ENCODE data around the gene TJP1.

TJP1 gene

GRCh38 chr15:29682361-29682760 is 139.9 kb downstream of the TJP1 start:
- H2BK12ac ChIP-seq (ENCODE audit: low read length): no peak overlapping the region
- WGBS (ENCODE audit: extremely low coverage, insufficient coverage, insufficient read length): no CpG with 5 or more reads among the region's 4 CpGs
- no peak overlapping the region for H4K8ac ChIP-seq (ENCODE audit: low read depth, low read length)
- H3K9me3 ChIP-seq (ENCODE audit: insufficient read depth, low read depth, low read length): peaks cover 3% of the 10 kb centered on the region
- H3K36me3 ChIP-seq (ENCODE audit: control insufficient read depth in 1 of 2, insufficient read depth in 2 of 2, low read length in 2 of 2): no peaks in the 10 kb centered on the region
- H3K4me3 ChIP-seq (ENCODE audit: low read depth, low read length): no peak overlapping the region
- no peak overlapping the region for H3K18ac ChIP-seq (ENCODE audit: low read length)
- no peak overlapping the region for H3K14ac ChIP-seq (ENCODE audit: low read length)
- no peak overlapping the region for H2AFZ ChIP-seq (ENCODE audit: insufficient read depth, low read length, poor library complexity)
- no peak overlapping the region for H3K9ac ChIP-seq (ENCODE audit: low read length)
- H3K4ac ChIP-seq (ENCODE audit: low read depth, low read length): no peak overlapping the region
- no peak overlapping the region for H3K27ac ChIP-seq (ENCODE audit: low read depth, low read length)
- no peak overlapping the region for H2BK5ac ChIP-seq (ENCODE audit: low read depth, low read length, poor library complexity)
- no peak overlapping the region for H3K4me2 ChIP-seq (ENCODE audit: low read length)
- no peak overlapping the region for H4K91ac ChIP-seq (ENCODE audit: low read depth, low read length)
- no peak overlapping the region for H2AK5ac ChIP-seq (ENCODE audit: low read length)
- H3K79me2 ChIP-seq (ENCODE audit: control insufficient read depth, insufficient read depth, low read length, poor library complexity): no peaks in the 10 kb centered on the region
- no peak overlapping the region for H3K23ac ChIP-seq (ENCODE audit: low read length)
- H4K12ac ChIP-seq (ENCODE audit: low read depth, low read length): no peak overlapping the region
- DNase-seq: no peak
- H3K27me3 ChIP-seq (ENCODE audit: insufficient read depth, low read length): no peaks in the 10 kb centered on the region
- no peak overlapping the region for H2BK120ac ChIP-seq (ENCODE audit: insufficient read depth, low read length, poor library complexity)
- H3K79me1 ChIP-seq (ENCODE audit: low read length): no peaks in the 10 kb centered on the region
- H3K4me1 ChIP-seq (ENCODE audit: control insufficient read depth in 1 of 2, insufficient read depth in 2 of 2, low read length in 2 of 2): no peaks in the 10 kb centered on the region

DNA sequence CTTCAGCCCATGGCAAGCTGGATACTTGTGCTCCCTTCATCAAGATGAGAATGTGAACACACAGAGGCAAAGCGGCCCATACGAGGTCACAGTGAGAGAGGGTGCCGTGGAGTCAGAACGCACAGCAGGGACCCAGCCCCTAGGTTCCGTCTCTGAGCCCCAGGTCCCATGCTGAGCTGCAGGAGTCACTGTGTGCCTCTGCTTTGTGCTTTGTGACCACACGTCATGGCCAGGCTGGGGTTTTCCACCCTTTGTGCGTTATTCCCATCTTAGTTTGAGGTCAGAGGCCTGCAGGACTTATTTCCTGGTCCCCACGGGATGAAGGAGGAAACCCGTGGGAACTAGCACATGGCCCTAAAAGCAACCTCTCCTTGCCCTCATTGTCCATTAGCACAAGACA is 140.3 kb downstream of the TJP1 start:
- H2AK5ac ChIP-seq (ENCODE audit: low read length): no peak overlapping the region
- H3K14ac ChIP-seq (ENCODE audit: low read length): no peak overlapping the region
- no peak overlapping the region for H2BK12ac ChIP-seq (ENCODE audit: low read length)
- H3K36me3 ChIP-seq (ENCODE audit: control insufficient read depth in 1 of 2, insufficient read depth in 2 of 2, low read length in 2 of 2): no peaks in the 10 kb centered on the region
- no CpG with 5 or more reads among the region's 9 CpGs for WGBS (ENCODE audit: extremely low coverage, insufficient coverage, insufficient read length)
- H2BK5ac ChIP-seq (ENCODE audit: low read depth, low read length, poor library complexity): no peak overlapping the region
- no peaks in the 10 kb centered on the region for H3K27me3 ChIP-seq (ENCODE audit: insufficient read depth, low read length)
- H4K91ac ChIP-seq (ENCODE audit: low read depth, low read length): no peak overlapping the region
- no peak overlapping the region for H3K4ac ChIP-seq (ENCODE audit: low read depth, low read length)
- peaks cover 3% of the 10 kb centered on the region for H3K9me3 ChIP-seq (ENCODE audit: insufficient read depth, low read depth, low read length)
- no peak overlapping the region for H3K23ac ChIP-seq (ENCODE audit: low read length)
- no peaks in the 10 kb centered on the region for H3K79me1 ChIP-seq (ENCODE audit: low read length)
- H3K9ac ChIP-seq (ENCODE audit: low read length): no peak overlapping the region
- H4K8ac ChIP-seq (ENCODE audit: low read depth, low read length): no peak overlapping the region
- no peak for DNase-seq
- no peak overlapping the region for H3K18ac ChIP-seq (ENCODE audit: low read length)
- no peaks in the 10 kb centered on the region for H3K79me2 ChIP-seq (ENCODE audit: control insufficient read depth, insufficient read depth, low read length, poor library complexity)
- no peak overlapping the region for H4K12ac ChIP-seq (ENCODE audit: low read depth, low read length)
- H3K4me2 ChIP-seq (ENCODE audit: low read length): no peak overlapping the region
- no peak overlapping the region for H2BK120ac ChIP-seq (ENCODE audit: insufficient read depth, low read length, poor library complexity)
- H3K27ac ChIP-seq (ENCODE audit: low read depth, low read length): no peak overlapping the region
- no peaks in the 10 kb centered on the region for H3K4me1 ChIP-seq (ENCODE audit: control insufficient read depth in 1 of 2, insufficient read depth in 2 of 2, low read length in 2 of 2)
- no peak overlapping the region for H2AFZ ChIP-seq (ENCODE audit: insufficient read depth, low read length, poor library complexity)
- no peak overlapping the region for H3K4me3 ChIP-seq (ENCODE audit: low read depth, low read length)

DNA sequence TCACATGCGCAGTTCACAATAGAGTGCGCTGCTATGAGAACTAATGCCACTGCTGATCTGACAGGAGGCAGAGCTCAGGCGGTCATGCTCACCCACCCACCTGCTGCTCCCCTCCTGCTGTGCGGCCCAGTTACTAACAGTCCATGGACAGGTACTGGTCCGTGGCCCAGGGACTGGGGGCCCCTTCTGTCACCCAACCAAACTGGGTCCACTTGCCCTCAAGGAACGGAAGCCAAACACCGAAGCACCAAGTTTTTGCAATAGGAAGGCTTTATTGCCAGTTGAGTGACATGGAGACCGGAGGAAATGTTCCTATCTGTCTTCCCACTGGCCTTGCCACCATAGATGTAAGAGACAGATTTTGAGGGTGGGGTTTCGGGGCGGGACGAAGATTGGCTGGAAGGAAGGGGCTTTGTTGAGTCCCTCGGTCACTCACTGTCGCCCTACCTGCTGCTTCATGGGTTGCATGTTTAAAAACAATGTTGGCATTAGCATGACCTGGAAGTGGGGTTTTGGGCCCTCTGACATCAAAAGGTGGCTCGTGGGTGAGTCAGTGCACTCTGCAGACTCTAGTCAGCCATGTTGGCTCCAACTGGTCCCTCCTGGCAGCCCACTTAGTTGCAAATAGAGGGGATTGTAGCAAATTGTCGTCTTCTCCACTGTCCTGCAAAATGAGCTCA is 141.0 kb downstream of the TJP1 start:
- H3K79me2 ChIP-seq (ENCODE audit: control insufficient read depth, insufficient read depth, low read length, poor library complexity): no peaks in the 10 kb centered on the region
- H3K27me3 ChIP-seq (ENCODE audit: insufficient read depth, low read length): no peaks in the 10 kb centered on the region
- no peak overlapping the region for H4K8ac ChIP-seq (ENCODE audit: low read depth, low read length)
- H3K36me3 ChIP-seq (ENCODE audit: control insufficient read depth in 1 of 2, insufficient read depth in 2 of 2, low read length in 2 of 2): no peaks in the 10 kb centered on the region
- H3K18ac ChIP-seq (ENCODE audit: low read length): no peak overlapping the region
- H3K79me1 ChIP-seq (ENCODE audit: low read length): no peaks in the 10 kb centered on the region
- H2AFZ ChIP-seq (ENCODE audit: insufficient read depth, low read length, poor library complexity): no peak overlapping the region
- H3K4ac ChIP-seq (ENCODE audit: low read depth, low read length): no peak overlapping the region
- no peak overlapping the region for H3K27ac ChIP-seq (ENCODE audit: low read depth, low read length)
- no peaks in the 10 kb centered on the region for H3K4me1 ChIP-seq (ENCODE audit: control insufficient read depth in 1 of 2, insufficient read depth in 2 of 2, low read length in 2 of 2)
- H2BK5ac ChIP-seq (ENCODE audit: low read depth, low read length, poor library complexity): no peak overlapping the region
- no peak overlapping the region for H3K4me2 ChIP-seq (ENCODE audit: low read length)
- H3K14ac ChIP-seq (ENCODE audit: low read length): no peak overlapping the region
- no peak overlapping the region for H4K12ac ChIP-seq (ENCODE audit: low read depth, low read length)
- H2BK120ac ChIP-seq (ENCODE audit: insufficient read depth, low read length, poor library complexity): no peak overlapping the region
- no peak overlapping the region for H3K9ac ChIP-seq (ENCODE audit: low read length)
- no peak overlapping the region for H4K91ac ChIP-seq (ENCODE audit: low read depth, low read length)
- no peak overlapping the region for H2BK12ac ChIP-seq (ENCODE audit: low read length)
- peaks cover 3% of the 10 kb centered on the region for H3K9me3 ChIP-seq (ENCODE audit: insufficient read depth, low read depth, low read length)
- no CpG with 5 or more reads among the region's 15 CpGs for WGBS (ENCODE audit: extremely low coverage, insufficient coverage, insufficient read length)
- H3K4me3 ChIP-seq (ENCODE audit: low read depth, low read length): peak overlapping the region; percentile 30
- H3K23ac ChIP-seq (ENCODE audit: low read length): no peak overlapping the region
- DNase-seq: no peak
- H2AK5ac ChIP-seq (ENCODE audit: low read length): no peak overlapping the region

DNA sequence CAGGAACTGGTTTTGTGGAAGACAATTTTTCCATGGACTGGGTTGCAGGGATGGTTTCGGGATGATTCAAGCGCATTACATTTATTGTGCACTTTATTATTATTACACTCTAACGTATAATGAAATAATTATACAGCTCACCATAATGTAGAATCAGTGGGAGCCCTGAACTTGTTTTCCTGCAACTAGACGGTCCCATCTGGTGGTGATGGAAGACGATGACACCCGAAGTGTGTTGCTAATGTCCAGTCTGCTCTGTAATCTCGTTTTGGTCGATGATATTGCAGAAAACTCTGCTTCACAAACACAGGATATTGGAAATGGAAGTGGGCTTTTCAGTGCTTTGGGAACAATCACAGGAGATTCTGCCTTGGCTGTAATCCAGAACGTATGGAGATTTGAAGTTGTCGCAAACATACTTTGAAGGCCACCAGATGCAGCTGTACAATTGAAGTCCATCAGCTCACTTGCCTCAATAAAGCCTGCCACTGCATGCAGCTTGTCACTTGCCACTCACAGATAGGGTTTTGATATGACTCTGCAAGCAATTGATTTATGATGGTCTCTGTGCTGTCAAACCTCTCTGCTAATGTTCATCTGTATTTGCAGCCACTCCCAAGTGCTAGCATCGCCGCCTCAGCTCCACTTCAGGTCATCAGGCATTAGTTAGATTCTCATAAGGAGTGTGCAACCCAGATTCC is 141.7 kb downstream of the TJP1 start:
- no peak overlapping the region for H3K14ac ChIP-seq (ENCODE audit: low read length)
- H4K12ac ChIP-seq (ENCODE audit: low read depth, low read length): no peak overlapping the region
- no peak overlapping the region for H3K18ac ChIP-seq (ENCODE audit: low read length)
- peaks cover 3% of the 10 kb centered on the region for H3K9me3 ChIP-seq (ENCODE audit: insufficient read depth, low read depth, low read length)
- peak overlapping the region; percentile 30 for H3K4me3 ChIP-seq (ENCODE audit: low read depth, low read length)
- H2BK5ac ChIP-seq (ENCODE audit: low read depth, low read length, poor library complexity): no peak overlapping the region
- H3K79me1 ChIP-seq (ENCODE audit: low read length): no peaks in the 10 kb centered on the region
- H2AK5ac ChIP-seq (ENCODE audit: low read length): no peak overlapping the region
- H3K79me2 ChIP-seq (ENCODE audit: control insufficient read depth, insufficient read depth, low read length, poor library complexity): no peaks in the 10 kb centered on the region
- peaks cover 3% of the 10 kb centered on the region for H3K27me3 ChIP-seq (ENCODE audit: insufficient read depth, low read length)
- H3K4ac ChIP-seq (ENCODE audit: low read depth, low read length): no peak overlapping the region
- H3K23ac ChIP-seq (ENCODE audit: low read length): no peak overlapping the region
- H3K36me3 ChIP-seq (ENCODE audit: control insufficient read depth in 1 of 2, insufficient read depth in 2 of 2, low read length in 2 of 2): no peaks in the 10 kb centered on the region
- H3K27ac ChIP-seq (ENCODE audit: low read depth, low read length): no peak overlapping the region
- no peak overlapping the region for H4K91ac ChIP-seq (ENCODE audit: low read depth, low read length)
- no peak overlapping the region for H3K4me2 ChIP-seq (ENCODE audit: low read length)
- H3K9ac ChIP-seq (ENCODE audit: low read length): no peak overlapping the region
- H2BK12ac ChIP-seq (ENCODE audit: low read length): no peak overlapping the region
- H2AFZ ChIP-seq (ENCODE audit: insufficient read depth, low read length, poor library complexity): no peak overlapping the region
- WGBS (ENCODE audit: extremely low coverage, insufficient coverage, insufficient read length): no CpG with 5 or more reads among the region's 12 CpGs
- H2BK120ac ChIP-seq (ENCODE audit: insufficient read depth, low read length, poor library complexity): no peak overlapping the region
- peaks cover 2% of the 10 kb centered on the region in 2 experiments for H3K4me1 ChIP-seq (ENCODE audit: control insufficient read depth in 1 of 2, insufficient read depth in 2 of 2, low read length in 2 of 2)
- H4K8ac ChIP-seq (ENCODE audit: low read depth, low read length): no peak overlapping the region
- no peak for DNase-seq

Measured in trophoblast cell (in vitro differentiated cells and primary cell).